T-helper 1 cell (primary cell): ENCODE measurements around the gene LCAT.
A peak's percentile ranks its signal among the peaks of the same experiment; 100 is the strongest.

Experiments
- DNase-seq, 5 donors: peaks; one replicate each; pipeline ENCODE4 v3.0.0-alpha.2; 2012 to 2020

Gene LCAT

DNA sequence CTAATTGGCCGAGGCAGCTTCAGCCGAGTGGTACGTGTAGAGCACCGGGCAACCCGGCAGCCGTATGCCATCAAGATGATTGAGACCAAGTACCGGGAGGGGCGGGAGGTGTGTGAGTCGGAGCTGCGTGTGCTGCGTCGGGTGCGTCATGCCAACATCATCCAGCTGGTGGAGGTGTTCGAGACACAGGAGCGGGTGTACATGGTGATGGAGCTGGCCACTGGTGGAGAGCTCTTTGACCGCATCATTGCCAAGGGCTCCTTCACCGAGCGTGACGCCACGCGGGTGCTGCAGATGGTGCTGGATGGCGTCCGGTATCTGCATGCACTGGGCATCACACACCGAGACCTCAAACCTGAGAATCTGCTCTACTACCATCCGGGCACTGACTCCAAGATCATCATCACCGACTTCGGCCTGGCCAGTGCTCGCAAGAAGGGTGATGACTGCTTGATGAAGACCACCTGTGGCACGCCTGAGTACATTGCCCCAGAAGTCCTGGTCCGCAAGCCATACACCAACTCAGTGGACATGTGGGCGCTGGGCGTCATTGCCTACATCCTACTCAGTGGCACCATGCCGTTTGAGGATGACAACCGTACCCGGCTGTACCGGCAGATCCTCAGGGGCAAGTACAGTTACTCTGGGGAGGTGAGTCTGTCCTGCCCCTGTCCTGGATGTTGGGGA lies 34.7 kb downstream of the LCAT start:
- DNase-seq, result no peak

DNA sequence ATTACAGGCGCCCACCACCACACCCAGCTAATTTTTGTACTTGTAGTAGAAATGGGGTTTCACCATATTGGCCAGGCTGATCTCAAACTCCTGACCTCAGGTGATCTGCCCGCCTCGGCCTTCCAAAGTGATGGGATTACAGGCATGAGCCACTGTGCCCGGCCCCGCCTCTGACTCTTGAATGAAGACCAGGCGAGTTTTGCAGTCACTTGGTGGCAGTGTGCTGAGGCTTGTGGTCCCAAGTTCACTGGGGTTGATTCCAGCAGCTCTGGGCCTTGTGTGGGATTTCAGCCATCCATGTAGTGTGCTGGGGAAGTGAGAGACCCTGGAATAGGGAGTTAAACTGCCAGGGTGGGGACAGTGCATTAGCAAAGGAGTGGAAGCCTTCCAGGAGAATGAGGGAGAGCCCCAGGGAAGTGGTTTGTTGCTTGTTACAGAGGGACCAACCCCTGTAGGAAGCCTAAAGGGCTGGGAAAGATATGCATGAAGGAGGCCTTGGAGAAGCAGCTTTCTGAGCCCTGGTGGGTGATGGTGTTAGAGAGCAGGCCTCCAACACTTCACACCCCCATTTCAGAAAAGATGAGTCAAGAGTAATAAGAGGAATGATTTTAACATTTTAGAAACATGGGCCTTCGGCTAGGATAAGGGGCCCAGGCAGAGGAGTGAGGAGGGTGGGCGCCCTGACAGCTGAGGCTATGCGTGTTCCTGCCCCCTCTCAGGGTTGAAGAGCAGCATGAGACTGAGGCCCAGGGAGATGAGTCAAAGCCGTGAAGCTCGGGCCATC lies 36.3 kb downstream of the LCAT start:
- no peak for DNase-seq

- DNase-seq, result no peak
Observed at GRCh38 chr16:67902831-67903230, 41.1 kb downstream of the LCAT start.

DNA sequence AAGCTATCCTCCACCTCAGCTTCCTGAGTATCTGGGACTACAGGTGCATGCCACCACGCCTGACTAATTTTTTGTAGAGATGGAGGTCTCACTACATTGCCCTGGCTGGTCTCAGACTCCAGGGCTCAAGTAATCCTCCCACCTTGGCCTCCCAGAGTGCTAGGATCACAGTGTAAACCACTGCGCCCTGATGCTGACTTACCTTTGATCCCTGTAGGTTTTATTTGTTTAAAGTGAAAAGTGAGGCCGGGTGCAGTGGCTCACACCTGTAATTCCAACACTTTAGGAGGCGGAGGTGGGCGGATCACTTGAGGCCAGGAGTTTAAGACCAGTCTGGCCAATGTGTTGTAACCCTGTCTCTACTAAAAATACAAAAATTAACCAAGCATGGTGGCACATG lies 42.2 kb downstream of the LCAT start:
- no peak for DNase-seq

DNA sequence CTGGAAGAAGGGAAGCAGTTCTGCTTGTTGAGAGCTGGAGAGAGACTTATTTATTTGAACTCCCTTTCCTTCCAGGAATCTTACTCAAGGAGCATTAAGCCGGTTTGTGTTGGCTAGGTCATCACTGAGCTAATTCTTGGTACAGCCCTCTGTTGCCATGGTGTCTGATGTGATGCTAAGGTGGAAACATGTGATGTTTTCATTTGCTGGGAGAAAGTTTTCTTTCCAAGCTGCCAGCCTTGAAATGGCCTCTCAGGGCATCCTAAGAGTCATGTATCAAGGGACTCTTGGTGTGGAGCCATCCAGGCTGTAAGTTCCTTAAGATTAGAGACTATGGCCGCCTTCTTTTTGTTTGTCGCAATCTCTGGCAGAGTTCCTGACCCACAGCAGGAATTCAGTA lies 46.7 kb downstream of the LCAT start:
- DNase-seq, result no peak

DNA sequence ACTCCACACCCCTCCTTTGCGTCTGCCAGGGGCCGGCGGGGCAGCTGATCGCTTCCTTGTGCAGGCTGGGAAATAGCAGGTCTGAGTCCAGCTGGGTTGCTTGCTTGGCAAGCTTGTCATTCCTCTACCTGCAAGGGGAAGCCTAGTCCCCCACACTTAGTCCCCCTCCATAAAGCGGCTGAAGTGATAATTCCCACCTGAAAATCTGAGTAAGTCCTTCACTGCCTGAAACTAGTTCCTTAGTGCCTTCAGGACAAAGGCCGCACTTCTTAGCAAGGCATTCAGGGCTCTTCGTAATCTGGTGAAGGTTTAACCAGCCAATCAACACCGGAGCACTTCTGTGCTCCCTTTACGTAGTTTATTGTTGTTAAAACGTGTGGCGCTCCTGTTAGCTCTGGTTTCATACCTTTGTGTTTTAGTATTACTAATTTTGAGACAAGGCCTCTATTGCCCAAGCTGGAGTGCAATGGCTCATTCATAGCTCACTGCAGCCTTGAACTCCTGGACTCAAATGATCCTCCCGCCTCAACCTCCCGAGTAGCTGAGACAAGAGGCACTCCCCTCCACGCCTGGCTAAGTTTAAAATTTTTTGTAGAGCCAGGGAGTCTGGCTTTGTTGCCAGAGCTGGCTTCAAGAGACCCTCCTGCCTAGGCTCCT lies 50.0 kb downstream of the LCAT start:
- no peak for DNase-seq

DNA sequence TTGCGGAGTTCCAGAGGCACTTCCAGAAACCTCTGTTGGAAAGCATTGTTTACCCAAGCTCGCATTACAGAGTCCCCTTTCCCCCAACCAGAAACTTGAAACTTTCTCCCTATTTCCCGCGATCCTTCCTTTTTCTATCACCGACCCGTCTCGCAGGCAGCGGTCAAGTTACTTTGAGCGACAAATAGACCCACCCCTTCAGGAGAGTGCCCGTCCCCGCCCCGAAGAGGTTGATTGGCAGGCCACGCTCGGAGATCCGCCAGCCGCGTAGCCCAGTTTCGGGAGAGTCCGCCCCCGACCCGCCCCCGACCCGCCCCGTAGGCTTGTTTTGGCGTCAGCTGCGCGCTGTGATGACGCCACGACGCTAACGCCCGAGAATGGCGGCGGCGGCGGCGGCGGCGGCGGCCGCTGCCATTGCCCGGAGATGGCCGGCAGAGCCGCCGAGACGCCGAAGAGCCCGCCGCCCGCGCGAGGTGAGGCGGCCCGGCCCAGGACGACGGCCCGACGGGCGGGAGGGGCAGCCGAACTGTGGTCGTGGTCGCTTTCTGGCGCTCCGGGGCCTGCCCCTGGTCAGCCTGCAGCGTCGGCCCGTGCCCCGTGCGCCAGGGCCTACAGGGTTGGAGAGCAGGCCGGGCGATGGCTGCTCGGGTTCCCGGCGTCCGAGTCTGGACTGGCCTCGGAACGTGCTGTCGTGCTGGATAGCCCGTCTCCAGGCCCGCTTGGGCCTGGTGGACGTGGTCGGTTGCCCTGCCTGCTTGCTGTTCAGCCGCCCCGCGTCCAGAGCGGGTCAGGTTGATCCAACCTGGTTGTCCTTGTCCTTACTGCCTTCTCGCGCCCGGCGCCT lies 50.8 kb downstream of the LCAT start, which contains the start of gene PSKH1:
PSKH1 (plus strand) TSS at position 356 of the 844 bp plus-strand sequence. CDS start 15,496 bp downstream, outside the sequence.
- DNase-seq, result peak; percentile 89 to 95 (median 92)

GRCh38 chr16:67892375-67892774 lies 51.5 kb downstream of the LCAT start:
- DNase-seq, result no peak
